GM19467 (cell line): ENCODE data around the gene LGALS3BP.

Experiments
- ATAC-seq: cut with Tn5 transposase; IDR thresholded peaks from one replicate; pipeline ENCODE4 v1.9.1; 2021; ENCODE audit warnings: mild to moderate bottlenecking, moderate library complexity; ENCODE audit not compliant: unreplicated experiment

The LGALS3BP gene

DNA sequence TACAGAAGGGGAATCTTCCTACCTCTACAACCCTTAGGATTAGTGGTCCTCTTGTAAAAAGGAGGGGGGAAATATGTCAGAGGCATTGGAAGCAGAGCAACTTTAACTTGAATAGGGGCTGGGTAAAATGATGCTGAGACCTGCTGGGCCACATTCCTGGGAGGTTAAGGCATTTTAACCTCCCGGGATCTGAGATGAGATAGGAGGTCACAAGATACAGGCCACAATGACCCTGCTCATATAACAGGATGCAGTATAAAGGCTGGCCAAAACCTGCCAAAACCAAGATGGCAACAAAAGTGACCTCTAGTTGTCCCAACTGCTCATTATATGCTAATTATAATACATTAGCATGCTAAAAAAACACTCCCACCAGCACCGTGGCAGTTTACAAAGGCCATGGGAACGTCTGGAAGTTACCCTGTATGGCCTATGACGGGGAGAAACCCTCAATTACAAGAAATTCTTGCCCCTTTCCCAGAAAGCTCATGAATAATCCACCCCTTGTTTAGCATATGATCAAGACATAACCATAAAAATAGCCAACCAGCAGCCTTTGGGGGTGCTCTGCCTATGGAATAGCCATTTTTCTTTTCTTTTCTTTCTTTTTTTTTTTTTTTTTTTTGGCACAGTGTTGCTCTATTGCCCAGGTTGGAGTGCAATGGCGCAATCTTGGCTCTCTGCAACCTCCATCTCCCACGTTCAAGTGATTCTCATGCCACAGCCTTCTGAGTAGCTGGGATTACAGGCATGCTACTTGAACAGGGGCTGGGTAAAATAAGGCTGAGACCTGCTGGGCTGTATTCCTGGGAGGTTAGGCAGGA, 38.0 kb upstream of the LGALS3BP start:
- no peak for ATAC-seq

GRCh38 chr17:79014158-79014758, 34.5 kb upstream of the LGALS3BP start:
- no peak for ATAC-seq

DNA sequence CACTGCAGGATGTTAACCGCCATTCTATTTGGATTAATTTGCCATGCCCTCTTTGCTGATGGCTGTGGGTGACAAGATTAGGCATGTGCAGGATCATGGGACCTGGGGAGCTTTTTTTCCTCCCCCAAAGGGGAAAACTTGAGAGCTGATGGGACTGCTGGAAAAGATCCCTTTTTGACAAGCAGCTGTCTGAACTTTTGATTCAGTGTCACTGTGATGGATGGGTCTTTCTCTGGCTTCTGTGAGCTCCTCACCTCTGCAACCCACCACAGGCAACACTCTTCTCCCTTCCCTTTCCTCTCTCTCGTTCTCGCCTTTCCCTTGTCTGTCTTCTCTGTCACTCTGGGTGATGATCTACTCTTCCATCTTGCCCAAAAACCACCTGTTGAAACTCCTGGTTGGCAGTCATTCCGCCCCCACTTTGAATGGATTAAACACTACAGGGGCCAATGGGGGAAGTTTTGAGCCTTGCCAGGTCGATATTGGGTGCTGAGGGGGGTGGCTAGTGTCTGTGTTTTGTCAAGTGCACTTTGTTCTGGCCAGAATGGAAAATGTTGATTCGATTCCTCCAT, 32.9 kb upstream of the LGALS3BP start:
- no peak for ATAC-seq

DNA sequence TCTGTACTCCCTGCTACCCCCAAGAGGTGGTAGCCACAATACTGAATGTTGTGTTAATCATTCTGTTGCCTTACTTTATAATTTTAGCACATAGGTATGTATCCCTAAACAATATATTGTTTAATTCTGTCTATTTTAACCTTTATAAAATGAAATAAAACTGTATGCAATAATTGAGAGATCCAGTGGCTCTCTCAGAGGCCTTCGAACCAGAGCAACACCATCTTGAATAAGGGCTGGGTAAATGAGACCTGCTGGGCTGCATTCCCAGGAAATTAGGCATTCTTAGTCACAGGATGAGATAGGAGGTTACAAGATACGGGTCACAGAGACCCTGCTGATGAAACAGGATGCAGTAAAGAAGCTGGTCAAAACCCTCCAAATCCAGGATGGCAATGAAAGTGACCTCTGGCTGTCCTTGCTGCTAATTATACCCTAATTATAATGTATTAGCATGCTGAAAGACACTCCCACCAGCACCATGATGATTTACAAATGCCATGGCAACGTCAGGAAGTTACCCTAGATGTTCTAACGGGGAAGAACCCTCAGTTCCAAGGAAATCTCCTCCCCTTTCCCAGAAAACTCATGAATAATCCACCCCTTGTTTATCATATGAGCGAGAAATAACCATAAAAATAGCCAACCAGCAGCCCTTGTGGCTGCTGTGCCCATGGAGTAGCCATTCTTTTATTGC, 31.9 kb upstream of the LGALS3BP start:
- no peak for ATAC-seq

- ATAC-seq: no peak
These were observed 30.6 kb upstream of the LGALS3BP start for GRCh38 chr17:79010304-79010646.

GRCh38 chr17:79009397-79010303, 29.9 kb upstream of the LGALS3BP start, which contains the start of gene CANT1:
TSS of gene CANT1 (minus strand) at chr17:79009764. CDS start at chr17:78997622, 12,142 bp downstream.
- ATAC-seq: peak; percentile 79

DNA sequence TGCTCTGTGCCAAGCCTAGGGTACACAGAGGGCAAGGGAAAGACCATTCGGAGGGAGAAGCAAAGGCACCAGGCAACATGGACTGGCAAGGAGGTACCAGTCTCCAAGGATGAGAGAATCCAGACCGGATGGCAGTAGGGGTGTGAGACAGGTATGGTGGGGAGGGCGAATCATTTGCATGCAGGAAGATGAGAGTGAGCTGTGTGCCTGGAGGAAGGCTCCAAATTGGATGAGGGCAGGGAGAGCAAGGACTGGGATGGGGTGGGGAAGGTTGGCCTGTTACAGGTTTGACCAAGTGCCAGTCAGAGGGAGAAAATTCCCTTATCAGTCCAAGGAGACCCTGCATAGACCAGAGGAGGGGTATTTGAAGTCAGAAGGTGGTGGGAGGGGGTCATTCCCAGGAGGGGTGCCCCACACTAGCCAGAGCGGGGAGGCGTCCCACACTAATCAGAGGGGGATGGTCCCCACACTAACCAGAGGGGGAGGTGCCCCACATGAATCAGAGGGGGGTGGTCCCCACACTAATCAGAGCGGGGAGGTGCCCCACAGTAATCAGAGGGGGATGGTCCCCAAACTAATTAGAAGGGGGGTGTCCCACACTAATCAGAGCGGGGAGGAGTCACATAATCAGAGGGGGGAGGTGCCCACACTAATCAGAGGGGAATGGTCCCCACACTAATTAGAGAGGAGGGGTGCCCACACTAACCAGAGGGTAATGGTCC, 29.1 kb upstream of the LGALS3BP start:
- ATAC-seq: no peak

GRCh38 chr17:79007504-79008381, 28.0 kb upstream of the LGALS3BP start:
- ATAC-seq: no peak

- no peak for ATAC-seq
These were observed 27.2 kb upstream of the LGALS3BP start for GRCh38 chr17:79006794-79007503.

DNA sequence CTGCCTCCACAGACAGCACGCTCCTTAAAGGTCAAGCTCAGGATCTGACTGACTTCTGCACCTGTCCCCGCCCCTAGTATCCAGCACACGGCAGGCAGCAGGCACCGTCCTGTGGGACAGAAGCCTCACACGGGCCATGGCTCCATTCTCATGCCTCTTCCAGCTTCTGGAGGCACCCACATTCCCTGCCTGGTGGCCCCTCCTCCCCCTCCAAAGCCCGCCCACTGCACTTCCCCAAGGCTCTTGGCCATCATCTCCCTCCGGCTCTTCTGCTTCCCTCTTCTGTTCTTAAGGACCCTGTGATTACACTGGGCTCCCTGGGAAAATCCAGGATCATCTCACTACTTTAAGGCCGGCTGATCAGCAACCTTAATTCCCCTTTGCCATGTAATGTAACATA, 26.3 kb upstream of the LGALS3BP start:
- no peak for ATAC-seq

DNA sequence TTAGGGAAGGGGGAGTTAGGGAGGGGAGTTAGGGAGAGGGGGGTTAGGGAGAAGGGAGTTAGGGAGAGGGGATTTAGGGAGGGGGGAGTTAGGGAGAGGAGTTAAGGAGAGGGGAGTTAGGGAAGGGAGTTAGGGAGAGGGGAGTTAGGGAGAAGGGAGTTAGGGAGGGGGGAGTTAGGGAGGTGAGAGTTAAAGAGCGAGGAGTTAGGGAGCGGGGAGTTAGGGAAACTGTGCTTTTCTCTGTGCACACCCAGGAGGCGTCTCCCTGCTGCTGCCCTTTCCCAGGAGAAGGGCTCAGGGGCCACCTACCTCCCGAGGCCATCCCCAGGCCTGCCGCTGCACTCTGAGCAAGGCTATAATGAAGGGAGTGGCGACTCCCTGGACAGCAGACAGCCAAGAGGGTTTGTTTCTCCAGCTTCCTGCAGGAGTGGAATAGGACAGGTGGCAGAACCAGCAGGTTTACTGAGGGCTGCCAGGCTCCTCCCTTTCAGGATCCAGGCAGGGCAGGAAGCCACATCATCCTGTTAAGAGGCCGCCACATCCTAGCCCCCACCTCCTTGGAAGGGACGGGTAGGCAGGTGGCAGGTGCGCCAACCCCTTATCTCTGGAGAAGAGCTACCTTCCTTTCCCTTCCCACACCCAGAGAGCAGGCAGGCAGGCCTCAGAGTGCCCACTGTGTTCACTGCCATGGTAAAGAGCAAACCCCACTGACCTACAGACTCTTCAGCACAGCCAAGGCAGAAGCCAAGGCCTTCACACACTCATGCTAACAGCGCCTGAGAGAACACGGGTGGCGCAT, 25.5 kb upstream of the LGALS3BP start:
- ATAC-seq: no peak

DNA sequence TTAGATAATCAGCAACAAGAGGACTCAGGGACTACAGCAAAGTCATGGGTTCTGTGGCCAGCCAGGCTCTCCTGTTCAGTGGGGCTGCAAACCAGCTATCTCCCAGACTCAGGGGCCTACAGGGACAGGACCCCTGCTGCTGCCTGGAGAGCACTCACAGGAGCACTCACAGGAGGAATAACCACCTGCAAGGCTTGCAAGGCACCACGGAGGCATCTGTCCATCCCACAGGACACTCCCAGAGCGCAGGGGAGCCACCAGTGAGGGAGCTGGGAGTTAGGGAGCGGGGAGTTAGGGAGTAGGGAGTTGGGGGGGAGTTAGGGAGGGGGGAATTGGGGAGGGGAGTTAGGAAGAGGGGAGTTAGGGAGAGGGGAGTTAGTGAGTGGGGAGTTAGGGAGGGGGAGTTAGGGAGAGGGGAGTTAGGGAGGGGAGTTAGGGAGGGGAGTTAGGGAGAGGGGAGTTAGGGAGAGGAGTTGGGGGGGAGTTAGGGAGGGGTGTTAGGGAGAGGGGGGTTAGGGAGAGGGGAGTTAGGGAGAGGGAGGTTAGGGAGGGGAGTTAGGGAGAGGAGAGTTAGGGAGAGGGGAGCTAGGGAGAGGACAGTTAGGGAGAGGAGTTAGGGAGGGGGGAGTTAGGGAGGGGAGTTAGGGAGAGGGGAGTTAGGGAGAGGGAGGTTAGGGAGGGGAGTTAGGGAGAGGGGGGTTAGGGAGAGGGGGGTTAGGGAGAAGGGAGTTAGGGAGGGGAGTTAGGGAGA, 24.1 kb upstream of the LGALS3BP start:
- no peak for ATAC-seq

DNA sequence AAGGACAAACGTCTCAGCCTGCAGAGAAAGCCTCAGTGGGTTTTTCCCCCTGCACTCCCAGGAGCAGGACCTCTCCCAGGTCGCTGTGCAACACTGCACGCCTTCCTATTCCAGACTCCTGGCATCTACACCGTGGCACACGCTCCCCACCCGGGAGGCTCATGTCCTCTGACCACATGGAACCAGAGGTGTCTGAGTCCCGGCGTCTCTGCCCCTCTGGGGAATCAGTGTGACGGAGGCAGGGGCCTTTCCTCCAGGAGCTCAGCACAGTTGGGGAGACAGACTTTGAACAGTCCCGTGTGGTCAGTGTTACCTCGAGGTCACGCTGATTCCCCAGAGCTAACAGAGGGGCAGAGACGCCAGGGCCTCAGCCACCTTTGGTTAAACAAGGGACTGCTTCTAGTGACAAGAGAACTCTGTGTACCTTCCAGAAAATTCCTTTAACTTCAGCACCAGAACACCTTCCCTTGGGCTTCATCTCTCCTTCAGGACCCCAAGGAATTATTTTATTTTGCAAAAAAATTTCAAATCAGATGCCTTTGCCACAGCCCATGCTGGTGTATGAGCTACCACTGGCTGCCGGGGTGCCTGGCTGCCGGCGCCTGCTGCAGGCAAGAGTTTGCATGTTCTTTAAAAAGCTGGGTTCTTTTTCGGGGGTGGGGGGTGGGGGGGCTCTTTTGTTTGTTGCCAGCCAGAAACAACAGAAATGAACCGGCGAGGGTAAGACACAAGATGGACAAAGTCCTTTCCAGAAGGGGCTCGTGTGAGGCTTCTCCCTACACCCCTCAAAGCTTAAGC, 23.3 kb upstream of the LGALS3BP start:
- ATAC-seq: no peak

GRCh38 chr17:79002291-79002690, 22.6 kb upstream of the LGALS3BP start:
- no peak for ATAC-seq

DNA sequence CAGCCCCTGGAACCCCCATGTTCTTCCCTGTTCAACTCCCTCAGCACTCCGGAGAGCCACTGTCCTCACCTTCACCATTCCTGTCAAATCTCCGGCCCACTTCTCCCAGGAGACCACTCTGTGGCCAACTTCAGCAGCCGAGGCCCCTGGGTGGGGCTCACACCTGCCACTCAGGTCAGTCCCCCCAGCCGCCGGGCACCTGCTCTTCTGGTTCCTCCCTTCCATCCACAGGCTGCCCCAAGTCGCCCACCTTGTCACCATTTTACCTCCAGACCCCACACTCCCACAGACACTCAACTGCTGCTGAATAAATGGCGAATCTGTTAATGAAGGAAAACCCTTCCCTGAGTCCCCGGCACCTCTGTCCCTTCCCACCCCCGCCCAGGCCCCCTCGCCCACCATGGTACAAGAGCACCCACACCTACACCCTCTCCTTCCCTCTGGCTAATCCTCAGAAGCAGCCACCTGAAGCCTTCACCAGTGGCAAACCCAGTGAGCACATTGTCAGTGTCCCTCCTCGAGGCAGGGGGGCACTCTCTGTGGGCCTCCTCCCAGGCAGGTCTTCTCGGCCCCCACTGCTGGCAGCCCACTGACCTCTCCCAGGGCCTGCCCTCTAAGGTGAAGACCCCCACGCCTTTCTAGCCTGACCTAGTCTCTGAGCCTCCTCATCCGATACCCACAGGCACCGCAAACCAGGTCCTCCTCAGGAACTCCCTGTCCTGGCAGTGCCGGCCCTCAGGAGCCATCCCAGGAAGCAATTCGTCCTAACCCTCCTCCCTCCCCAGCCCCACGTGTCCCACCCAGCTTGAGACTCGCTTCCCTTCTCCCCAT, 21.7 kb upstream of the LGALS3BP start:
- ATAC-seq: no peak
